NT2/D1 (cell line): Measurements from ENCODE around the gene INSM2.

ENCODE experiments used
- DNase-seq: peaks from one replicate; pipeline ENCODE4 v3.0.0-alpha.2; 2011; ENCODE audit warnings: low read depth, low spot score
- H3K27me3 ChIP-seq: 2 replicates; pipeline ENCODE4 v1.6.0; 2011; ENCODE audit warnings: mild to moderate bottlenecking; ENCODE audit not compliant: insufficient read length, insufficient read depth
- H3K36me3 ChIP-seq: 2 replicates; pipeline ENCODE4 v1.6.1; 2011; ENCODE audit warnings: mild to moderate bottlenecking, low read length, mixed read lengths; ENCODE audit not compliant: insufficient read depth, insufficient read length
- H3K4me1 ChIP-seq: 2 replicates; pipeline ENCODE4 v1.5.1; 2011; ENCODE audit not compliant: insufficient read depth, insufficient read length
- H3K4me3 ChIP-seq: 2 replicates; pipeline ENCODE4 v1.5.1; 2011; ENCODE audit warnings: low read depth; ENCODE audit not compliant: insufficient read length
- H3K9ac ChIP-seq: 2 replicates; pipeline ENCODE4 v1.6.0; 2011; ENCODE audit warnings: low read depth; ENCODE audit not compliant: insufficient read length
- H3K9me3 ChIP-seq: 2 replicates; pipeline ENCODE4 v1.5.1; 2011; ENCODE audit warnings: mild to moderate bottlenecking, low read length; ENCODE audit not compliant: insufficient read depth
- SUZ12 ChIP-seq: IDR thresholded peaks from 2 replicates; pipeline ENCODE4 v1.6.1; 2011; ENCODE audit not compliant: insufficient read length, insufficient read depth; ENCODE audit errors: extremely low read depth
- YY1 ChIP-seq: IDR thresholded peaks from 2 replicates; pipeline ENCODE4 v1.6.1; 2011; ENCODE audit not compliant: insufficient read length, insufficient read depth
- ZNF274 ChIP-seq: IDR thresholded peaks from 2 replicates; pipeline ENCODE4 v1.6.1; 2011; ENCODE audit warnings: mild to moderate bottlenecking, low read depth, low read length

INSM2 gene

DNA sequence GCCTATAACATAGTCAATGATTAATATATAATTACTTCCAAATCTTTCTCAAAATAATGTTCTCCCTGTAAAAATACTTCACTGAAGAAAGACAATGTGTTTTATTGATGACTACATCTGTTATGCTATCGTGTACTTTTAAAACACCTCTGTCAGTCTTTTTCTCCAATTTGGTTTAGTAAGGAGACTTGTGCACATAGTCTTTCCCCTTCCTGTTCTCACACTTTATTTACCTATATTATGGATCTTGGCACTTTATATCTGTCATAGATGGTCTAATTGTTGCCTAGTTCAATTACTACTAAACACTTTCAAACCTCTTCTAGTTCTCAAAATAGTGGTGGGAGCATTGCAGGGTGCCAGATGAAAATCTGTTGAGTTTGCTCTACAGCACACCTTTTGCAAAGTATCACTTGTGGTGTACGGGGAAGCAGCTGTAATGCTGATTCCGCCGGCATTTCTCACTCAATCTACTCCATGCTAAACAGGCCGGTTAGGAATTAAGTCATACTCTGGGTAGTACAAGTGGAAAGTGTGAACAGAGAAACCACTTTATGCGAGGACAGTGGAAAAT is 1.1 kb upstream of the INSM2 start:
- H3K27me3 ChIP-seq: peaks cover 92% of the 10 kb centered on the region

DNA sequence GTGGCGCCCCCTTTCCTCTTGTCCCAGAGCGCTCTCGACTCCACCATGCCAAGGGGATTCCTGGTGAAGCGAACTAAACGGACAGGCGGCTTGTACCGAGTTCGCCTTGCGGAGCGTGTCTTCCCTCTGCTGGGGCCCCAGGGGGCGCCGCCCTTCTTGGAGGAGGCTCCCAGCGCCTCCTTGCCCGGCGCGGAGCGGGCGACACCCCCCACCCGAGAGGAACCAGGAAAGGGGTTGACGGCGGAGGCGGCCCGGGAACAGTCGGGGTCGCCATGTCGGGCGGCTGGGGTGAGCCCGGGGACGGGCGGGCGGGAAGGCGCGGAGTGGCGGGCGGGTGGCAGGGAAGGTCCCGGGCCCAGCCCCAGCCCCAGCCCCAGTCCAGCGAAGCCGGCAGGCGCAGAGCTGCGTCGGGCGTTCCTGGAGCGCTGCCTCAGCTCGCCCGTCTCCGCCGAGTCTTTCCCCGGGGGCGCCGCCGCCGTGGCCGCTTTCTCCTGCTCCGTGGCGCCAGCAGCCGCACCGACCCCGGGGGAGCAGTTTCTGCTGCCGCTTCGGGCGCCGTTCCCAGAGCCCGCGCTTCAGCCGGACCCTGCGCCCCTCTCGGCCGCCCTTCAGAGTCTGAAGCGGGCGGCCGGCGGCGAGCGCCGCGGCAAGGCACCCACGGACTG is 376 bp downstream of the INSM2 start:
- Histone ChIP-seq H3K36me3 (no peaks in the 10 kb centered on the region), H3K9ac (no peak overlapping the region), H3K4me3 (peak overlapping the region; percentile 15), H3K4me1 (peaks cover 6% of the 10 kb centered on the region), H3K27me3 (peaks cover 82% of the 10 kb centered on the region), H3K9me3 (no peaks in the 10 kb centered on the region)
- no peak for DNase-seq
- TF ChIP-seq ZNF274: no peak
- no peak for TF ChIP-seq YY1
- no peak for TF ChIP-seq SUZ12

More for the DNA sequence above, 1.1 kb upstream of the INSM2 start:
- no peaks in the 10 kb centered on the region for H3K36me3 ChIP-seq
- H3K9ac ChIP-seq: peak overlapping the region; percentile 72
- H3K4me3 ChIP-seq: peak overlapping the region; percentile 58
- TF ChIP-seq ZNF274 (no peak), SUZ12 (no peak), YY1 (no peak)
- DNase-seq: no peak
- peaks cover 6% of the 10 kb centered on the region for H3K4me1 ChIP-seq
- no peaks in the 10 kb centered on the region for H3K9me3 ChIP-seq

DNA sequence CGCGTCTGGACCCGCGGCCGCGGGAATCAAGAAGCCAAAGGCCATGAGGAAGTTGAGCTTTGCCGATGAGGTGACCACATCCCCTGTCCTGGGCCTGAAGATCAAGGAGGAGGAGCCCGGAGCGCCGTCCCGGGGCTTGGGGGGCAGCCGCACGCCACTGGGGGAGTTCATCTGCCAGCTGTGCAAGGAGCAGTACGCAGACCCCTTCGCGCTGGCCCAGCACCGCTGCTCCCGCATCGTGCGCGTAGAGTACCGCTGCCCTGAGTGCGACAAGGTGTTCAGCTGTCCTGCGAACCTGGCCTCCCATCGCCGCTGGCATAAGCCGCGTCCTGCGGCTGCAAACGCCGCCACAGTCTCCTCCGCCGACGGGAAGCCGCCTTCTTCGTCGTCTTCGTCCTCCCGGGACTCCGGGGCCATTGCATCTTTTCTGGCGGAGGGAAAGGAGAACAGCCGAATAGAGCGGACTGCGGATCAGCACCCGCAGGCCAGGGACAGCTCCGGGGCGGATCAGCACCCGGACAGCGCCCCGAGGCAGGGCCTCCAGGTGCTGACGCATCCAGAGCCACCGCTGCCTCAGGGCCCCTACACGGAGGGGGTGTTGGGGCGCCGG is 1.0 kb downstream of the INSM2 start:
- peaks cover 6% of the 10 kb centered on the region for H3K4me1 ChIP-seq
- H3K36me3 ChIP-seq: no peaks in the 10 kb centered on the region
- DNase-seq: peak; percentile 46
- H3K27me3 ChIP-seq: peaks cover 76% of the 10 kb centered on the region
- peak overlapping the region; percentile 24 for H3K4me3 ChIP-seq
- TF ChIP-seq ZNF274 (no peak), SUZ12 (peak; percentile 98), YY1 (no peak)
- H3K9ac ChIP-seq: no peak overlapping the region
- H3K9me3 ChIP-seq: no peaks in the 10 kb centered on the region

- no peaks in the 10 kb centered on the region for H3K36me3 ChIP-seq
- peak overlapping the region; percentile 24 for H3K4me3 ChIP-seq
- H3K4me1 ChIP-seq: peaks cover 6% of the 10 kb centered on the region
- peak; percentile 93 for TF ChIP-seq SUZ12
- no peak for TF ChIP-seq ZNF274
- TF ChIP-seq YY1: no peak
- H3K9ac ChIP-seq: no peak overlapping the region
- no peak for DNase-seq
- H3K27me3 ChIP-seq: peaks cover 69% of the 10 kb centered on the region
- H3K9me3 ChIP-seq: no peaks in the 10 kb centered on the region
Measured at GRCh38 chr14:35535483-35536112, 1.6 kb downstream of the INSM2 start.

- Histone ChIP-seq H3K27me3 (peaks cover 26% of the 10 kb centered on the region), H3K9me3 (no peaks in the 10 kb centered on the region), H3K9ac (no peak overlapping the region), H3K4me1 (peaks cover 5% of the 10 kb centered on the region), H3K4me3 (no peak overlapping the region), H3K36me3 (no peaks in the 10 kb centered on the region)
- TF ChIP-seq ZNF274 (no peak), SUZ12 (no peak), YY1 (no peak)
- DNase-seq: no peak
Measured at GRCh38 chr14:35539969-35540368, 6.0 kb downstream of the INSM2 start.

DNA sequence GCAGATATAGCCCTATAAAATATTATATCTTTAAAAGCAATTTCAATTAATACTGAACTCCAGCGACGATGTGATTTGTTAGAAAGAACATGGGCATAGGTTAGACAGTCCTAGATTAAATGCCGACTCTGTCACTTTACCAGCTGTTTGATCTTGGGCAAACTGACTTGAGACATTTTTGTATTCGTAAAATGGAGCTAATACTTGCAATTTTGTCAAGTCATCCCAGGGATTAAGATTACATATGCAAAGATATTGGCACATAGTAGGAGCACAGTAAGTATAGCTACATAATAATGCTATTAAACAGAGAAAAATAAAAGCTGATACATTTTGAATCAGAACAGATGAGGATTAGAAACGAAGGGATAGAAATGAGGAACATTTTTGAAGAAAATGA is 9.0 kb downstream of the INSM2 start:
- no peak overlapping the region for H3K9ac ChIP-seq
- H3K4me1 ChIP-seq: no peaks in the 10 kb centered on the region
- H3K9me3 ChIP-seq: no peaks in the 10 kb centered on the region
- DNase-seq: no peak
- H3K36me3 ChIP-seq: no peaks in the 10 kb centered on the region
- H3K27me3 ChIP-seq: no peaks in the 10 kb centered on the region
- no peak overlapping the region for H3K4me3 ChIP-seq
- TF ChIP-seq YY1 (no peak), SUZ12 (no peak), ZNF274 (no peak)

DNA sequence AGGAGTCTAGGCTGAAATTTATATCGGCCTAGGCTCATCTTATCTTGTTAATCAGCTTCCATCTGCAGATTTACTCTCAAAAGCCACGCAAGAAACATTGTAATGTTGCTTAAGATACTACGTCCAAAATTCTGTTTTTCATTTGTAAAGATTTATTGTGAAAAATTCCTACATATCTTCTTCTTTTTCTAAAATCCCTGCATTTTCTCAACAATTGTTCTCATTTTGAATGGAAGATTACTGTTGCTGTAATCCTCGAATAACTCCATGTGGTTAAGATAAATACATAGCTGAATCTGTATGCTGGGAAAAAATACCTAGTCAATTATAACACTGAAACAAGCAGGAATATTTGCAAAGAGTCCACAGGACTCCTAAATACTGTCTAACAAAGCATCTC is 15.6 kb downstream of the INSM2 start:
- H3K36me3 ChIP-seq: no peaks in the 10 kb centered on the region
- no peak overlapping the region for H3K9ac ChIP-seq
- TF ChIP-seq SUZ12 (no peak), ZNF274 (no peak), YY1 (no peak)
- H3K27me3 ChIP-seq: no peaks in the 10 kb centered on the region
- no peaks in the 10 kb centered on the region for H3K9me3 ChIP-seq
- H3K4me1 ChIP-seq: no peaks in the 10 kb centered on the region
- H3K4me3 ChIP-seq: no peak overlapping the region
- DNase-seq: no peak
